Measurements from ENCODE around the gene SFMBT2. TPM values are rescaled to one million over a fixed set of nuclear protein-coding genes. Genes with fewer than 3 reads are reported as not detected.

Gene SFMBT2
- total RNA-seq, 1 donor from 2014 or later, result 22.3 TPM

GRCh38 chr10:7298495-7298894 lies 112.3 kb downstream of the SFMBT2 start:
- Histone ChIP-seq H3K4me3 (no peak overlapping the region), H3K27ac (no peak overlapping the region), H3K36me3 (no peaks in the 10 kb centered on the region), H3K4me1 (peaks cover 7% of the 10 kb centered on the region), H3K9me3 (no peaks in the 10 kb centered on the region), H3K27me3 (ENCODE audit: low read depth) (no peaks in the 10 kb centered on the region)
- intact Hi-C loops (cut with DNase I), result no loop called here
- DNase-seq (no peak), ATAC-seq (no peak)
- no peak for TF ChIP-seq CTCF (IDR thresholded peaks at IDR 0.05)

- Histone ChIP-seq H3K36me3 (no peaks in the 10 kb centered on the region), H3K27ac (no peak overlapping the region), H3K9me3 (no peaks in the 10 kb centered on the region), H3K4me1 (peaks cover 7% of the 10 kb centered on the region), H3K4me3 (no peak overlapping the region), H3K27me3 (ENCODE audit: low read depth) (no peaks in the 10 kb centered on the region)
- intact Hi-C loops (cut with DNase I), result no loop called here
- no peak for TF ChIP-seq CTCF (IDR thresholded peaks at IDR 0.05)
- ATAC-seq (no peak), DNase-seq (no peak)
Measured at GRCh38 chr10:7297094-7297493, 113.7 kb downstream of the SFMBT2 start.

- ATAC-seq, result no peak
- Histone ChIP-seq H3K9me3 (no peaks in the 10 kb centered on the region), H3K27me3 (ENCODE audit: low read depth) (no peaks in the 10 kb centered on the region), H3K4me3 (no peak overlapping the region), H3K36me3 (no peaks in the 10 kb centered on the region), H3K4me1 (peaks cover 6% of the 10 kb centered on the region), H3K27ac (no peak overlapping the region)
- TF ChIP-seq CTCF (IDR thresholded peaks at IDR 0.05), result no peak
- intact Hi-C loops (cut with DNase I), result no loop called here
- DNase-seq, result no peak
Measured at GRCh38 chr10:7296648-7297047, 114.2 kb downstream of the SFMBT2 start.

GRCh38 chr10:7296076-7296475 lies 114.8 kb downstream of the SFMBT2 start:
- Histone ChIP-seq H3K4me3 (no peak overlapping the region), H3K36me3 (no peaks in the 10 kb centered on the region), H3K4me1 (peaks cover under 1% of the 10 kb centered on the region), H3K27ac (no peak overlapping the region), H3K27me3 (ENCODE audit: low read depth) (no peaks in the 10 kb centered on the region), H3K9me3 (no peaks in the 10 kb centered on the region)
- intact Hi-C loops (cut with DNase I), result no loop called here
- no peak for TF ChIP-seq CTCF (IDR thresholded peaks at IDR 0.05)
- DNase-seq (no peak), ATAC-seq (no peak)

- Histone ChIP-seq H3K4me1 (no peaks in the 10 kb centered on the region), H3K4me3 (no peak overlapping the region), H3K9me3 (no peaks in the 10 kb centered on the region), H3K27ac (no peak overlapping the region), H3K27me3 (ENCODE audit: low read depth) (no peaks in the 10 kb centered on the region), H3K36me3 (no peaks in the 10 kb centered on the region)
- intact Hi-C loops (cut with DNase I), result no loop called here
- no peak for TF ChIP-seq CTCF (IDR thresholded peaks at IDR 0.05)
- ATAC-seq (no peak), DNase-seq (no peak)
Measured at GRCh38 chr10:7293378-7293920, 117.4 kb downstream of the SFMBT2 start.
